Measurements from ENCODE around the gene PIP5K1C. TPM values are rescaled to one million over a fixed set of nuclear protein-coding genes. Genes with fewer than 3 reads are reported as not detected.

Gene PIP5K1C
- total and polyA plus RNA-seq, 10 of the 15 experiments (the other 5 are each of a cell fraction or from before 2014, with no cell fraction given): 0.39 to 19.6 (median 5.3) TPM

DNA sequence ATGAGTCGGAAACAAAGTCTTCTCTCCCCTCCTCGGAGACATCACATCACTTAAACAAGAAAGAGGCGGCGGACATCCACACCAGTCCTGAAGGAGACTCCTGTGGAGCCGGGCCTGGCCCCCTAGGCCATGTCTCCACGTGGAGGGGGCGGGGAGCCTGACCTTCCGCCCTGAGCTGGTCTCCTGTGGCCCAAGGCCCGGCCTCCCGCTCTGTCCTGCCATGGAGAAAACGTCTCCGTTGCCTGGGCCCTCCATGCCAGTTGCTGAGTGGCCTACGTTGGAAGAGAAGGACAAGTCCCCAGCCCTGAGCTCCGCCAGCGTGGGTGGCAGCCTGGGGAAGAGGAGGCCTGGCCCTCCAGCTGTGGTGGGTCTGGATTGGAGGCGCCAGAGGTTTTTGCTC, 68.2 kb downstream of the PIP5K1C start:
- 88% methylated on average over 16 of the region's 16 CpGs for WGBS (ENCODE audit: insufficient coverage, insufficient replicate concordance, low lambda C conversion rate, missing lambda C conversion rate)
- Histone ChIP-seq H3K79me2 (ENCODE audit: control insufficient read depth, insufficient read depth, low read length) (no peaks in the 10 kb centered on the region), H2AFZ (ENCODE audit: control insufficient read depth, low read depth, low read length) (no peak overlapping the region), H3K36me3 (ENCODE audit: control insufficient read depth in 2 of 2, insufficient read depth in 2 of 2, low read length in 1 of 2) (no peaks in the 10 kb centered on the region), H3K9me3 (replicated peaks; ENCODE audit: control insufficient read depth, insufficient read depth, low read length) (no peaks in the 10 kb centered on the region), H3K9ac (ENCODE audit: control insufficient read depth, insufficient read depth, low read length) (no peak overlapping the region), H3K27me3 (replicated peaks in 1 of 2; ENCODE audit: control insufficient read depth in 2 of 2, insufficient read depth in 2 of 2, low read length in 1 of 2) (no peaks in the 10 kb centered on the region), H3K27ac (ENCODE audit: control insufficient read depth, insufficient read depth) (no peak overlapping the region), H3K4me2 (ENCODE audit: control insufficient read depth, insufficient read depth) (no peak overlapping the region), H3K4me3 (no peak overlapping the region), H4K20me1 (ENCODE audit: control insufficient read depth, insufficient read depth) (no peaks in the 10 kb centered on the region), H3K4me1 (ENCODE audit: control insufficient read depth, insufficient read depth, low read length) (peaks cover 4% of the 10 kb centered on the region)
- ATAC-seq (no peak), DNase-seq (ENCODE audit: low read depth, low spot score) (no peak), FAIRE-seq (no peak)
- ChIA-PET SMC1A (ENCODE audit: uncharacterized antibody, unreplicated experiment) (no interaction called here), CTCF (interaction anchor here (0.6 to 1.1 kb wide), 2 partner anchors 13 to 22 kb away, joined by 3 read pairs; no protein-coding TSS in a partner anchor), POLR2A (no interaction called here), RAD21 (ENCODE audit: unreplicated experiment) (no interaction called here)
- BruUV-seq (replicated peaks): no TSS peak
- in situ Hi-C loops (cut with MboI) (no loop called here), intact Hi-C loops (cut with micrococcal nuclease; ENCODE audit: unreplicated experiment) (no loop called here)
- no peak for TF ChIP-seq HCFC1 (IDR thresholded peaks at IDR 0.05; ENCODE audit: low read length)
- no peak for TF ChIP-seq RB1 (IDR thresholded peaks at IDR 0.05; ENCODE audit: borderline replicate concordance)
- TF ChIP-seq, protein P1, sequence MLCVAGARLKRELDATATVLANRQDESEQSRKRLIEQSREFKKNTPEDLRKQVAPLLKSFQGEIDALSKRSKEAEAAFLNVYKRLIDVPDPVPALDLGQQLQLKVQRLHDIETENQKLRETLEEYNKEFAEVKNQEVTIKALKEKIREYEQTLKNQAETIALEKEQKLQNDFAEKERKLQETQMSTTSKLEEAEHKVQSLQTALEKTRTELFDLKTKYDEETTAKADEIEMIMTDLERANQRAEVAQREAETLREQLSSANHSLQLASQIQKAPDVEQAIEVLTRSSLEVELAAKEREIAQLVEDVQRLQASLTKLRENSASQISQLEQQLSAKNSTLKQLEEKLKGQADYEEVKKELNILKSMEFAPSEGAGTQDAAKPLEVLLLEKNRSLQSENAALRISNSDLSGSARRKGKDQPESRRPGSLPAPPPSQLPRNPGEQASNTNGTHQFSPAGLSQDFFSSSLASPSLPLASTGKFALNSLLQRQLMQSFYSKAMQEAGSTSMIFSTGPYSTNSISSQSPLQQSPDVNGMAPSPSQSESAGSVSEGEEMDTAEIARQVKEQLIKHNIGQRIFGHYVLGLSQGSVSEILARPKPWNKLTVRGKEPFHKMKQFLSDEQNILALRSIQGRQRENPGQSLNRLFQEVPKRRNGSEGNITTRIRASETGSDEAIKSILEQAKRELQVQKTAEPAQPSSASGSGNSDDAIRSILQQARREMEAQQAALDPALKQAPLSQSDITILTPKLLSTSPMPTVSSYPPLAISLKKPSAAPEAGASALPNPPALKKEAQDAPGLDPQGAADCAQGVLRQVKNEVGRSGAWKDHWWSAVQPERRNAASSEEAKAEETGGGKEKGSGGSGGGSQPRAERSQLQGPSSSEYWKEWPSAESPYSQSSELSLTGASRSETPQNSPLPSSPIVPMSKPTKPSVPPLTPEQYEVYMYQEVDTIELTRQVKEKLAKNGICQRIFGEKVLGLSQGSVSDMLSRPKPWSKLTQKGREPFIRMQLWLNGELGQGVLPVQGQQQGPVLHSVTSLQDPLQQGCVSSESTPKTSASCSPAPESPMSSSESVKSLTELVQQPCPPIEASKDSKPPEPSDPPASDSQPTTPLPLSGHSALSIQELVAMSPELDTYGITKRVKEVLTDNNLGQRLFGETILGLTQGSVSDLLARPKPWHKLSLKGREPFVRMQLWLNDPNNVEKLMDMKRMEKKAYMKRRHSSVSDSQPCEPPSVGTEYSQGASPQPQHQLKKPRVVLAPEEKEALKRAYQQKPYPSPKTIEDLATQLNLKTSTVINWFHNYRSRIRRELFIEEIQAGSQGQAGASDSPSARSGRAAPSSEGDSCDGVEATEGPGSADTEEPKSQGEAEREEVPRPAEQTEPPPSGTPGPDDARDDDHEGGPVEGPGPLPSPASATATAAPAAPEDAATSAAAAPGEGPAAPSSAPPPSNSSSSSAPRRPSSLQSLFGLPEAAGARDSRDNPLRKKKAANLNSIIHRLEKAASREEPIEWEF (IDR thresholded peaks at IDR 0.05; ENCODE audit: insufficient replicate concordance, low read depth, low read length): no peak
- TF ChIP-seq TAF1 (IDR thresholded peaks at IDR 0.05; ENCODE audit: borderline replicate concordance, low read depth, low read length): no peak
- no peak for TF ChIP-seq GABPA (IDR thresholded peaks at IDR 0.05; ENCODE audit: low read depth)
- TF ChIP-seq POLR2A (IDR thresholded peaks at IDR 0.05; ENCODE audit: low read depth, low read length): no peak
- TF ChIP-seq, protein P2, sequence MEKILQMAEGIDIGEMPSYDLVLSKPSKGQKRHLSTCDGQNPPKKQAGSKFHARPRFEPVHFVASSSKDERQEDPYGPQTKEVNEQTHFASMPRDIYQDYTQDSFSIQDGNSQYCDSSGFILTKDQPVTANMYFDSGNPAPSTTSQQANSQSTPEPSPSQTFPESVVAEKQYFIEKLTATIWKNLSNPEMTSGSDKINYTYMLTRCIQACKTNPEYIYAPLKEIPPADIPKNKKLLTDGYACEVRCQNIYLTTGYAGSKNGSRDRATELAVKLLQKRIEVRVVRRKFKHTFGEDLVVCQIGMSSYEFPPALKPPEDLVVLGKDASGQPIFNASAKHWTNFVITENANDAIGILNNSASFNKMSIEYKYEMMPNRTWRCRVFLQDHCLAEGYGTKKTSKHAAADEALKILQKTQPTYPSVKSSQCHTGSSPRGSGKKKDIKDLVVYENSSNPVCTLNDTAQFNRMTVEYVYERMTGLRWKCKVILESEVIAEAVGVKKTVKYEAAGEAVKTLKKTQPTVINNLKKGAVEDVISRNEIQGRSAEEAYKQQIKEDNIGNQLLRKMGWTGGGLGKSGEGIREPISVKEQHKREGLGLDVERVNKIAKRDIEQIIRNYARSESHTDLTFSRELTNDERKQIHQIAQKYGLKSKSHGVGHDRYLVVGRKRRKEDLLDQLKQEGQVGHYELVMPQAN (conservative IDR thresholded peaks at IDR 0.05): no peak
- no peak for TF ChIP-seq TCF12 (IDR thresholded peaks at IDR 0.05; ENCODE audit: low read depth, low read length)
- TF ChIP-seq, protein P3, sequence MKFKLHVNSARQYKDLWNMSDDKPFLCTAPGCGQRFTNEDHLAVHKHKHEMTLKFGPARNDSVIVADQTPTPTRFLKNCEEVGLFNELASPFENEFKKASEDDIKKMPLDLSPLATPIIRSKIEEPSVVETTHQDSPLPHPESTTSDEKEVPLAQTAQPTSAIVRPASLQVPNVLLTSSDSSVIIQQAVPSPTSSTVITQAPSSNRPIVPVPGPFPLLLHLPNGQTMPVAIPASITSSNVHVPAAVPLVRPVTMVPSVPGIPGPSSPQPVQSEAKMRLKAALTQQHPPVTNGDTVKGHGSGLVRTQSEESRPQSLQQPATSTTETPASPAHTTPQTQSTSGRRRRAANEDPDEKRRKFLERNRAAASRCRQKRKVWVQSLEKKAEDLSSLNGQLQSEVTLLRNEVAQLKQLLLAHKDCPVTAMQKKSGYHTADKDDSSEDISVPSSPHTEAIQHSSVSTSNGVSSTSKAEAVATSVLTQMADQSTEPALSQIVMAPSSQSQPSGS (IDR thresholded peaks at IDR 0.05; ENCODE audit: low read length): no peak
- TF ChIP-seq STAT1 (conservative IDR thresholded peaks at IDR 0.05): no peak
- TF ChIP-seq ZNF384 (IDR thresholded peaks at IDR 0.05; ENCODE audit: borderline replicate concordance, low read depth, low read length): no peak
- no peak for TF ChIP-seq ATF7 (IDR thresholded peaks at IDR 0.05; ENCODE audit: low read depth)
- TF ChIP-seq POU2F2 (IDR thresholded peaks at IDR 0.05; ENCODE audit: borderline replicate concordance, low read depth, low read length): no peak
- no peak for TF ChIP-seq BHLHE40 (IDR thresholded peaks at IDR 0.05; ENCODE audit: borderline replicate concordance in 1 of 2, low read depth in 2 of 2, low read length in 1 of 2)
